HPDE6-E6E7 (cell line): ENCODE data around the gene WNT5A.

ENCODE experiments used
- DNase-seq: peaks from one replicate; pipeline ENCODE4 v3.0.0; 2011; ENCODE audit warnings: missing footprints; ENCODE audit errors: extremely low spot score

The WNT5A gene

DNA sequence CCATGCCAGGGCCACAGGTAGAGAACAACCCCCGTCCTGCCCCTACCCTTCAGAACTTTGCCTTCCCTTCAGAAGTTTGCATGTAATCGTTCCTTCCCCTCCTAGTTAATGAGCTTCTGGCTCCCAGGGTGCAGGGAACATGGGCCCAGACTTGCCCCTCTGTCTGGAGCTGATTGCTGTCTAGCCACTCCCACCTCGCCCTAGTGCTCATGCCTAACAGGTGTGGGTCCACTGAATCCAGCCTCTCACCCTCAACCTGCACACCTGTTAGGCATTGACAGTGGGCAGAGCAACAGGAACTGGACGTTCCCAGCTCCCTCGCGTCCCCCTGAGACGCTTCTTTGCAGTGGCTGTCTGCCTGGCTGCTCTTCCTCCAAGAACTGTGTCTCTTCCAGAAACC is 40.3 kb downstream of the WNT5A start:
- DNase-seq, result no peak

DNA sequence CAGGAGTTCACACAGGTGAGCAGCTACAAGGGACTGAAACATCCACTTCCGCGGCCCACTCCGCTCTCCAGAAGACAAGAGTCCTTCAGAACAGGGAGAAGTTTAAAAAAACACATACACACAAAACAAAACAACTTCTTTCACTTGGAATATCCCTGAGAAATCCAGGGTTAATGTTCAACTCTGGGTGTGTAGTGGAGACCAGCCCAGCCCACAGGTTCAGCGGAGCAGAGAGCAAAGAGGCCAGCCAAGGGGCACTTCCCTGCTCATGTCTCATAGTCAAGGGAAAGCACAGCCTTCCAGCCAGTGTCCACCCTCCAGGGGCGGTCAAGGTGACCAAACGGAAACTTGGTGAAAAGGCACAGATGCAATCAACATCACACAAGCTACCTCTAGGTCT is 41.6 kb downstream of the WNT5A start:
- DNase-seq, result no peak

DNA sequence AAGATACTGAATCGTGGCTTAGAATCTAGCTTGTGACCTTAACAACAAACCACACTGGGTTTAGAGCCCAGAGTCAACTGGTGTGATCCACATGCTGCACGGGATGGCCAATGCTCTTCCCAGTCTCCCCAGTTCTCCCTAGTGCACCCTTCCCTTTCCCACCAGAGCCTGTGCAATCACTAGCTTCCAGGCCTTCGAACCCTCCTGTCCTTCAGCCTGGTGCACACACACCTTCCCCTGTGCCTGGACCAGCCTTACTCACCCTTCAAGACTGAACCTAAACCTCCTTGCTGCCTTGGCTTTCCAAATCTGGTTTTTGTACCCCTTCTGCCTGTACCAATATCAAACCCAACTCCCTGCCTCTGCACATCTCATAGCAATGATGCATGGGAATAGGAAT is 43.8 kb downstream of the WNT5A start:
- DNase-seq, result no peak

DNA sequence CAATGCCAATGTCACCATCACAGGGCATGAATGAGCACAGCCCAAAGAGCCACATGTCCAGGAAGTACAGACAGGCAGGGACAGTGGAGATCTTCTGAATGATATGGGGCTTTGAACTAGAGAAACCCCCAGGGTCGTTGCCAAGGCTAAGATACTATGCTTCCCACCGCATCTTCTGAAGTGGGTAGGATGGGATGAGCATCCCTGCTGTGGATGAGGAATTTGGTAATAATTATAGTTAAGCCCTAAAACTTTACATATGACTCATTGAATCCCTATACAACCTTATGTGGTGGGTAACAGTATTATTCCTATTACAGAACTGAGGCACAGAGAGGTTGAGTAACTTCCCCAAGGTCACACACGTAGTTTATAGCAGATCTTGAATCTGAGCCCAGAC is 44.2 kb downstream of the WNT5A start:
- DNase-seq, result no peak

DNA sequence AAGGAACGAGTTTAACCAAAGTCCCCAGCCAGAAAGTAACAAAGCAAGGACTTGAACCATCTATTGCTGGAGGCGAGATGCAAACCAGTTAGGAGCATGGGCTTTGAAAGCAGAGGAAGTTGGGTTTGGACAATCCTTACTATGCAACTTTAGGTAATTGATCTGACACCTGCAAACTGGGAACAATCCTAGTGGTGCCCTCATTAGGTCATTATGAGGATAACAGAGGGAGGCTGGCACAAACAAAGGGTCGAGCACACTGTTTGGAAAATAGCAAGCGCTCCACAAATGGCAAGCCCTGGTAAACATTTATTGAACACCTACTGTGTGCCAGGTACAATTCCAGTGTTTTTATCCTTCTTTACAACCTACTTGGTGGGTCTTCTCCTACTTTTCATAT is 45.6 kb downstream of the WNT5A start:
- no peak for DNase-seq

DNA sequence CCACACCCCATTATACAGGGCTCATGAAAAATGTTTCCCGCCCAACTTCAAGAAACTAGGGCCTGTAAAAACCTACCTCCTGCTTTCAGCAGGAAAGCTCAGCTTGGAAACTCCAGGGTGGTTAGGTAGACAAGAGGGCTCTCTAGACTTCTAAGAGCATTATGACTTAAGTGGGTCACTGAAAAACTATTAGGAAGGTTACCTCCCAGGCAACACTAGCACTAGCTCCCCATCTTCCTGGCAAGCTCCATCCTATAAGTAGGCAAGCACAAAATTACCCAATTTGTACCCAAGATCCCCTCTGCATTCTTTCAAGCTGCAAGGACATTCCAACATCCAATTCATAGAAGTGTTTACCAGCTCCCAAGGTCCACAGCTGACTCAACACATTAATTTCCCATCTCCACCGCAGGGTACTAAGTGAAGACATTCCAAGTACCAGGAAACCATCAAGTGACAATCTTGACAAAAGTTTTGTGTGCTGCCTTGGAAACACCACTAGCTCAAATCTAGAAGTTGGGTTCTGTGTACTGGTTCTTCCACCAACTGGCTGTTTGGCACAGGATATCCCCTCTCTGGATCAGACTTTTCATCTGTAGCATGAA is 46.9 kb downstream of the WNT5A start:
- DNase-seq, result no peak

DNA sequence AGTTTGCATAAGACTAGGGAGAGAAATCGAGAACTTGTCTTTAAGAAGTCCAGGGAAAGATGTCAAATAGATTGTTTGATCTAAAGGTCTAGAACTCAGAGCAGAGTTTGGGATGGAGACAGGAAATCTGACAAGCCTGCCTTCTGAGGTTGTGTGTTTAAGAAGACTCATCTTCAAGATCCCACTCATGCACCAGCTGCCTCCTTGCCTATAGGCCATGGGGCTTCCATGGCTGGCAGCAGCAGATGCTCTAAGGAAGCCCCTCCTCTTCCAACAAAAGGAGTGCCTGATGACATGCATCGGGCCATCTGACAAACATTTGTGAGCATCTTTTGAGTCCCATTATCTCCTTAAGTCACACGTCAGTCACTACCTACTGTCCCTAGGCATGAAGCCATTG is 47.4 kb downstream of the WNT5A start:
- no peak for DNase-seq

DNA sequence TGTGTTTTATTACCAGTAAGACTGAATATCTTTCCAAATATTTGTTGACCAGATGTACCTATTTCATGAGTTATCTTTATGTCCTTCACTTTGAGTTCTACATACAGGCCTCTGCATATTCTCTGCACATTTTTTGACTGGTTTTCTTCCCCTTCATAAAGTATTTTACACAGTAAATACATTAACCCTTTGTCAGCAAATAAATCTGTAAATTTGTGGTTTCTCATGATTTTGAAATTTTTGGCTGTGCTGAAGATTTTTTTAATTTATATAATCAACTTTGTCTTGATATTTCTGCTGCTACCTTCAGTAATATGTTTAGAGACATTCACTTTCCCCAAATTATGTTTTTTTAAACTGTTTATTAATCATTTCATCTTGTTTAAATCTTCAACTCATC is 50.5 kb downstream of the WNT5A start:
- DNase-seq, result no peak

DNA sequence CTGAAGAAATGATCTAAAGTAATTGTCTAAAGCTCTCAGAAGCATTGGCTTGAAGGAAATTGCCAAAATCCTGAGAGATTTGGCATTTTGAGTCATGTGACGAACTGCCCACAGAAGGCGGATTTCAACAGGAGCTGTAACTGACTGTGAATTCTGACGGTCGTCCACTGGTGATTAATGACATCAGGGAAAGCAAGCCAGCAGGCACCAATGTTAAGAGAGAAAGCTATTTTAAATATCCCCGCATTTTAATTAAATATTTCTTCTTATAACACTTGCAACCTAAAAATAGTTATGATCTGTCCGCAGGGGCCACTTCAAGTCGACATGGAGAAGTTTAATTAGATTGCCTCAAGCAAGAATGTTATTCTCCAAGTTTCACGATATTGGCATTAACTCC is 51.6 kb downstream of the WNT5A start:
- no peak for DNase-seq

DNA sequence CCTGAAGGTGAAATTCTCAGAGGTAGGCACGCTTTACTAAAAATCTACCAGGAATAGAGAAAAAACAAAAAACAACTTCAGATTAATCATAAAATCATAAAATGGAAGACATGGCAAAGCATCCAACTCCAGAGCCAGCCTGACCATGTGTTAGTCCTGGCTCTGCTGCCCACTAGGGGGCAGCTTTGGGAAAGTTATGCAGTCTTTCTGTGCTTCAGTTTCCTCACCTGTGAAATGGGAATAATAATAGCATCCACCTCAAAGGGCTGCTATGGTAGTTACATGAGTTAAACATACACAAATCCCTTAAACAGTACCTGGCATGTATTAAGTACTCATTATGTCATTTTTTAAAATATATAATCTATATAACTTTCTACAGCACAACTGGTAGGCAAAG is 52.3 kb downstream of the WNT5A start:
- no peak for DNase-seq

DNA sequence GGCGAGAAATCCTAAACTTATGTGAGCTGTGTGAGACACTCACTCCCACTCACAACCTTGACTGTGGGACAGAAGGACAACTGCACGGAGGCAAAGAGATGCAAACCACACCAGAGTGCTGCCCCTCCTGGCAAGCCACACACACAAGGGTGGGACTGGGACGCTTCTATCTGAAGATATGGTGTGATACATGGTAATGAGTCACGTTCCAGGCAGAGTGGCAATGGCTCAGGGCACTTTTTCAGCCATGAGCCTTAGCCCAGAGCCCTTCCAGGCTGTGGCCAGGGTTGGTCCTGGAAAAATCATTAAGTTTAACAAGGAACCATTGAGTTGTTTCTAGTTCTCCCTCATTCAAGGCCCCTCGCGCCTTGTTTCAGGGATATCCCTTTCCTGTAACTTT is 56.1 kb downstream of the WNT5A start:
- DNase-seq, result no peak

DNA sequence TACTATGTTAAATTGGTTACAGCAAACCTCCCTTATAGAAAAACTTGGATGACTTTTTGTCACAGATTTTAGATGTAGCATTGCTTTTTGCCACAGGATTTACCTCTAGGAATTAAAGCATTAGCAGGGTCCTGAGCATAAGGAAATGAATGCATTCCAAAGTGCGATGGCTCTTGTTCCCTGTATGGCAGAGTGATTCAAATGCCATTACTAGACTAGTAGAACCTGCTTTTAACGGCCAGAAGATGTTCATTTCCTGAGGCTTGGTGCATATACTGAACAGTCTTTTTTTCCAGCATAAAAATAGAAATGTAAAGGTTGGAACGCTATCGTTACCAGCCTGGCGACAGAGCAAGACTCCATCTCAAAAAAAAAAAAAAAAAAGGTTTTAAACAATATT is 59.4 kb downstream of the WNT5A start:
- no peak for DNase-seq

DNA sequence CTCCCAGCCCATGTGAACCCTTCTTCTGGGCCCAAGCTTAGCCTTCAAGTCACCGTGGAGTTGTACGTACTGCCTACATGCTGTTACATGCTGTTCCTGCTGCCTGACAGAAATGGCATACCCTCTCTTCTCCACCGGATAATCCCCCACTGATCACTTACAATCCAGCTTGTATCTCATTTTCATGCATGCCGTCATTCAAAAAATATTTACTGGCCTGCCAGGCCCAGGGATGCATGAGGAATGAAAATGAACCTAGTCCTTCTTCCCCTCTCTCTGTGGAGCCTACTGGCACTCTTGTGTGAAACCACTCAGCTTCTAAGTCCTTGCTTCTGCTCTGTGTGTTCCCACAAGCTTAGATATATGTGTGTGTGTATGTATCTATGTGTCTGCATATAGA is 60.6 kb downstream of the WNT5A start:
- no peak for DNase-seq

DNA sequence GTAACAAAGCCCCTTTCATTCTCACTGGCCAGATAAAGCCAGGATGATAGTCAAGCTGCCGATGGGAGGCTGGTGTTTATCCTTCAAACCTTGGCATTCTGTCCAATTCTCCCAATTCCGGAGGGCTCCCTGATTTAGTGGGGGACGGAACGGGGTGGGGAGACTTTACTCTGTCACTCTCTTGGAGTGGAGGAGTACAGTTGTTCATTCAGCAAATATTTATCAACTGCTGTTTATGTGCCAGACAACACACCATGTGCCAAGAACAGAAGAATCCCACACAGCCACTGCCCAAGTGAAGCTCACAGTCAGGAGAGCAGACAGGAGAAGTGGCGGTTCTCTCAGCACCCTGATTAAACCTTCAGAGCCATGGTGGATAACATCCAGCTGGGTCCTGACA is 63.3 kb downstream of the WNT5A start:
- DNase-seq, result no peak

DNA sequence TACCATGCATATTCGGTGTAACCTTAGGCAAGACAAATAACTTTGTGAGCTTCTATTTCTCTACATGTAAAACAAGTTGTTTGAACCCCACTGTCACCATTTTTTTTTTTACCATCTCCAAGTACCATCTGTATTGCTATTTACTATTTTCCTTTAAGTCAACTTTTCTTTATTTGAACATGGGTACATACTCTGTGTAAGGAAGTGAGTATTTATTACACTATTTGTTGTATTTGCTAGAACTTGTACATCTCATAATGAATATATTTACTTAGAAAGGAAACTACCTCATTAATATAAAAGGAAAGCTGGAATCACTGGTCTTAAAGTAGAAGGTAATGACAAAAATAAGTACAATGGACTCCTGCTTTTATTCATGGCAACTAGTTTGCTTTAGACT is 69.9 kb downstream of the WNT5A start:
- DNase-seq, result no peak

DNA sequence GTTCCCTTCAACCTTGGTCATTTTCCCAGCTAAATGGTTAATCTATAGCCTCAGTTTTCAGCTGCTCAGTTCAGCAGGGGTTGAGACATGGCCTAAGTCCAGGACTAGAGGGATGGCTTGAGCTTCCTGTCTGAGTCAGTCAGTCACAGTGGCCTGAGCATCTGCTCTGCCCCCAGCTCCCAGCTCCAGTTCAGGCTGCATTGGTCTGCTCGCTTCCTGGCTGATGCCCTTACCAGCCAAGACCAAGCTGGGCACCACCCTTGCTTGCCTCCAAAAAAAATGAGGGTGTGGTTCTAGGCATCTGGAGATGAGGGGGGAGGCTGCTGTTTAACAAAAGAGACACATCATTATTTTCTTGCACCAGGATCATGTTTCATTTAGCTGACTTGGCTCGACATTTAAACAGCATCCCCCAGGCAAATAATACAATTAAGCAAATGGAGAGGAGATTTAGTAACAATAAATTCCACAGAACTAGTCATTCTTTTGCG is 70.7 kb downstream of the WNT5A start:
- no peak for DNase-seq
